Sigmoid colon (tissue), 4 donors: ENCODE measurements around the gene GIMAP7.

ENCODE experiments used
- CTCF ChIP-seq, 4 experiments: fragments of 450-650 bp in 3 of 4; fragments of 200-600 bp in 1 of 4; IDR thresholded peaks; one replicate each; pipeline ENCODE4 v1.5.1; 2016 to 2019; ENCODE audit warnings: antibody characterized with exemption in 4 of 4, mild to moderate bottlenecking in 3 of 4, moderate library complexity in 2 of 4
- POLR2AphosphoS5 ChIP-seq, 4 donors: sonication (generic); formaldehyde crosslinking; IDR thresholded peaks; one replicate each; pipeline ENCODE4 v1.6.1; 2017; ENCODE audit warnings: antibody characterized with exemption in 4 of 4

DNA sequence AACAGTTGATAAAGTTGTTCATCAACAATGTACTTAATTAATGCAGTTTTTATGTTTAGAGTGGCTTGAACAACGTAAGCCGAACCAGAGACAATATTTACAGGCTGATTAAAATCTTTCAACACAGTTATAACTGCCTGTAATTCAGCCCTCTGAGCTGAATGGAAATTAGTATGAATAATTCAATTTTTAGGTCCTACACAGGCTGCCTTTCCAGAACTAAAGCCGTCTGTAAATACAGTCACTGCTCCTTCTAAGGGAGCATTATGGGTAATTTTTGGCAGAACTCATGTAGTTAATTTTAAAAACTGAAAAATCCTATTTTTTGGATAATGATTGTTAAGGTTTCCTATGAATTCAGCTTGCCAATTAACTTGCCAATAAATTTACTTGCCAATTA, 49.9 kb downstream of the GIMAP7 start:
- TF ChIP-seq CTCF (IDR thresholded peaks at IDR 0.05) (no peak), POLR2AphosphoS5 (IDR thresholded peaks at IDR 0.05) (no peak)
